NCI-H524 (cell line): Measurements from ENCODE around the gene MAST1.
"Not testable (repeated sequence)": the region's sequence is repeated elsewhere in the genome, so short reads cannot be mapped to it uniquely, and the experiment has no call there.

Source experiments
- DNase-seq, 2 experiments: peaks; one replicate each; lab custom pipeline; 2025; lab: John Stamatoyannopoulos, UW

The MAST1 gene

DNA sequence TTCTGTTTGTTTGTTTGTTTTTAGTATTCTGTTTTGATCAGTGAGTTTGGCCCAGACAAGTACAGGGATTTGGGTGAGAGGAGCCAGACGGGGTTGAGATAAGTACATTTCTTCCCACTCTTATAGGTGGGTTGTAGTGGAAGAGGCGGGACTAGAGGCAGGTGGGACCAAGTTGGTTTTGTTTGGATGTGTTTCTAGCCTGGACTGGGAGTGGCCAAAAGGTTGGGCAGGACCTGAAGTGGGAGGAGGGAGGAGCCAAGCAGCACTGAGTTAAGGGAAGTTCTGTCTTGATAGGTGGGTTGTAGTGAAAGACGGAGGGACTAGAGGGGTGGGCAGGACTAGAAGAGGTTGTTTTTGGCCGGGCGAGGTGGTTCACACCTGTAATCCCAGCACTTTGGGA lies 33.9 kb downstream of the MAST1 start:
- DNase-seq, result no peak

- no peak for DNase-seq
These were observed 34.9 kb downstream of the MAST1 start for GRCh38 chr19:12872941-12873890.

- DNase-seq, result no peak
These were observed 35.8 kb downstream of the MAST1 start for GRCh38 chr19:12873891-12874745.

- no peak for DNase-seq
These were observed 36.8 kb downstream of the MAST1 start for GRCh38 chr19:12875086-12875485.

GRCh38 chr19:12880551-12881171 lies 42.3 kb downstream of the MAST1 start:
- DNase-seq, result peak in 1 of 2 experiments; percentile 50

- peak; percentile 93 to 97 for DNase-seq
These were observed 43.0 kb downstream of the MAST1 start, which contains the start of gene DNASE2 for GRCh38 chr19:12881172-12881808. Gene DNASE2, minus strand, starts transcription at chr19:12881449. Its CDS starts 74 bp downstream, at chr19:12881375.

DNA sequence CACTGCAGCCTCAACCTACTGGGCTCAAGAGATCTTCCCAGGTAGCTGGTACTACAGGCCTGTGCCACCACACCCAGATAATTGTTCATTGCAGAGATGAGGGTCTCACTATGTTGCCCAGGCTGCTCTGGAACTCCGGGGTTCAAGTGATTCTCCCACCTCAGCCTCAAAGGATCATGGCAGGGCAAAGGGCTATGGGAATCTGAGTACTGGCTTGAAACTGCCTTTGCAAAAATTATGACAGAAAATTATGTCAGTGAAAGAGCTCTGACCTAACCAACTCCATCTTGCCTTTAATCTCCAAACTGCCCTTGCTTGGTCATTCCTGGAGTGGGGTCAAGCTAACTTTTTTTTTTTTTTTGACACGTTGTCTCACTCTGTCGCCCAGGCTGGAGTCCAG lies 44.3 kb downstream of the MAST1 start:
- DNase-seq, result no peak

DNA sequence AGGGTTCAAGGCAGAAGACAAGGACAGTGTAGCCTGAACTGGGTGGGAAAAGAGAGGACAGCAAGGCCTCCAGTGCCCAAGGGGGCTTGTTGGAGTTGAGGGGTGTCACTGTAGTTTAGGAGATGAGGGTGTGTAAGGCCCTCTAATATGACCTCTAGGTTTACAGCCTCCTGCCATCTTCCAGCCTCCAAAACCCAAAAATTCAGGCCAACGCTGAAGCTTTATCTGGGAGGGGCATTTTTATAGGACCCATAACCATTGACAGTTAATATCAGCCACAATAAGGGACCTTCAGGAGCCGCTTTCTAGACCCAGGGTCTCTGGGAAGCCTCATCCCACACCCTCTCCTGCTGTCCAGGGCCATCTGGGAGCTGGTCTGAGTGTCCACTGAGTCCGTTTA lies 45.9 kb downstream of the MAST1 start:
- no peak for DNase-seq

GRCh38 chr19:12884627-12884925 lies 46.3 kb downstream of the MAST1 start:
- DNase-seq, result no peak

DNA sequence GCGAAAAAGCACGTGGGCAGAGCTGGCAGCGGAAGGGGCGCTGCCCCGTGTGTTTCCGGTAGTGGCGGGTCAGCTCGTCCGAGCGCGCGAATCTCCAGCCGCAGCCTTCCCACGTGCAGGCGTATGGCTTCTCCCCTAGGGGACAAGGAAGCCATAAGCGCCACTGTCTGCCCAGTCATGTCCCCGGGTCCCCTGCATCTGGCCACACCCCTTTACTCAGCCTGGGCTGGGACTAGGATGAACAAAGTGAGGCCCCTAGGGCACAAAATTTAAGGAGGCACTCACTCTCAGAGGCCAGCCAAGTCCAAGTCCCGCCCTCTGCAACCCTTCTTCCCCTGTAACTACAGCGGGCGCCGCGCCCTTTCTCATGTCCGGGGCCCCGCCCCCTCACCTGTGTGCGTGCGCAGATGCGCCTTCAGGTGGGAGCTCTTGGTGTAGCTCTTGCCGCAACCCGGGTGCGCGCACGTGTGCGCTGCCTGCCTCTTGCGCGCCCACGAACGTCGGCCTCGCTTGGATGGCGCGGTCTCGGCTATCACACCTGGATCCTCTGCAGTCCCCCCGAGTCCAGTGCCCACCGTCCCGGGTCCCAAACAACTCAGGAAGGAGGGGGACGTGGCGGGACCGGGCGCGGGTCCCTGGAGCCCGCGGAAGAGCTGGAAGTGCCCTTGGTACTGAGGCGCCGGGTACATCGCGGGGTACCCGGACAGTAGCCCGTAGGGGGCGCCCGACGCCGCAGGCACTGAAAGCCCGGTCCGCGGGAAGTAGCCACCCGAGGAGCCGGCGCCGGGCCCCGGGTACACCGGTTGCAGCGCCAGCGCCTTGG lies 46.8 kb downstream of the MAST1 start:
- peak; percentile 69 to 80 for DNase-seq

- no peak for DNase-seq
These were observed 47.7 kb downstream of the MAST1 start for GRCh38 chr19:12885749-12886650.

GRCh38 chr19:12886651-12886968 lies 48.3 kb downstream of the MAST1 start:
- DNase-seq, result no peak

- DNase-seq, result no peak
These were observed 48.8 kb downstream of the MAST1 start, which contains the start of gene KLF1 for GRCh38 chr19:12886969-12887747. Gene KLF1, minus strand, starts transcription at chr19:12887201. Its CDS starts 61 bp downstream, at chr19:12887140.

DNA sequence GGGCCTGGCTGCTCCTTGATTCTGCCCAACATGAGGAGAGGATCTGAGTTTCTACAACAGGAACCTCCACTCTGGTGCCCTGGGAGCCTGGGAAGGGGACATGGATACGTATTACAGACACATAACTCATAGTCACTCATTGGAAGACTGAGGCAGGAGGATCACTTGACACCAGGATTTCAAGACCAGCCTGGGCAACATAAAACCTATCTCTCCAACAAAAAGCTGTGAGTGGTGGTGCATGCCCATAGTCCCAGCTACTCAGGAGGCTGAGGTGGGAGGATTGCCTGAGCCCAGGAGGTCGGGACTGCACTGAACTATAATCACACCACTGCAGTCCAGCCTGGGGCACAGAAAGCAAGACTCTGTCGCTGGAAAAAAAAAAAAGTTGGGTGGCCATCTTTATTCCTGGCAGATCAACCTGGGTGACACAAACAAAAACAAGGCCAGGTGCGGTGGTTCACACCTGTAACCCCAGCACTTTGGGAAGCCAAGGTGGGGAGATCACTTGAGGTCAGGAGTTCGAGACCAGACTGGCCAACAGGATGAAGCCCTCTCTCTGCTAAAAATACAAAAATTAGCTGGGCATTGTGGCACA lies 49.8 kb downstream of the MAST1 start:
- no peak for DNase-seq

DNA sequence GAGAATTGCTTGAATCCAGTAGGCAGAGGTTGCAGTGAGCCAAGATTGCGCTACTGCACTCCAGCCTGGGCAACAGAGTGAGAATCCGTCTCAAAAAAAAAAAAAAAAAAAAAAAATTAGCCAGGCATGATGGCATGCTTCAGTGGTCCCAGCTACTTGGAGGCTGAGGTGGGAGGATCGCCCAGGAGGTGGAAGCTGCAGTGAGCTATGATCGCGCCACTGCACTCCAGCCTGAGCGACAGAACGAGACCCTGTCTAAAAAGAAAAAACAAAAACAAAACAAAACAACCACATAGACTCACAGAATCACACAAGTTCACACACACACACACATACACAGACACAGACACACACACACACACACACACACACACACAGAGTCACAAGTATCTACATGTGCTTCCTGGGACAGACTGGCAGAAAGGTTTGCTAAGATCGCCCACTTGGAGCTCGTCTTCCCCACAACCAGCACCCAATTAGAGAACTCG lies 52.0 kb downstream of the MAST1 start:
- not testable (repeated sequence) for DNase-seq

DNA sequence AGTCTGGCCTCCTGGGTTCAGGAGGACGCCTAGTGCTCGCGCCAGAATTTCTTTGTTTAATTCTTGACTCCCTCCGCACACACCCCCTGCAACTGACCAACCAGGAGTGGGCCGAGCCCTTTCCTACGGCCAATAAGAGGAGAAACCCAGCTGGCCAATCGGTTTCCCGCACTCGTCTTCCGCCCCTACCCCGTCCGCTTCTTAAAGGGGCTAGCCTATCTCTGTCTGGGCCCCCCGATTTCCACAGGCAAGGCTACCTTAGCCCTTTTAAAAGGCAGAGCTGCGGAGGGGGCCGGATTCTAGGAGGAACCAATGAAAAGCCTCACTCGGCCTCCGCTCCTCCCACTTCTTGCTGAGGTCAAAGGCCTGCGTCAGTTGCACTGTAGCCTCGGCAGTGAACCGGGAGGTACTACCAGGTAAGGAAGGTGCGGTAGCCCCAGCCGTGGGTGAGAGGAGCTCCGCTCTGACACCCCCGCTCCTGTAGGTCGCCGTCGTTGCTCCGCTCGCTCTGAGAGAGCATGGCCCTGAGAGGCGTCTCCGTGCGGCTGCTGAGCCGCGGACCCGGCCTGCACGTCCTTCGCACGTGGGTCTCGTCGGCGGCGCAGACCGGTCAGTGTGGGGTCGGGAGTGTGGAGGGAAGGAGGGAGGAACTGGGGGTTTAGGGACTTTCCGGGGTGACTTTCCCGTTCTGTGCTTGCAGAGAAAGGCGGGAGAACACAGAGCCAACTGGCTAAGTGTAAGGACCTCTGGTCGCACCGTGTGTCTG lies 52.7 kb downstream of the MAST1 start, which contains the start of gene GCDH:
TSS of gene GCDH (plus strand) at position 374 of the 766 bp plus-strand sequence. CDS start at position 519, 145 bp downstream.
- DNase-seq, result peak; percentile 100

DNA sequence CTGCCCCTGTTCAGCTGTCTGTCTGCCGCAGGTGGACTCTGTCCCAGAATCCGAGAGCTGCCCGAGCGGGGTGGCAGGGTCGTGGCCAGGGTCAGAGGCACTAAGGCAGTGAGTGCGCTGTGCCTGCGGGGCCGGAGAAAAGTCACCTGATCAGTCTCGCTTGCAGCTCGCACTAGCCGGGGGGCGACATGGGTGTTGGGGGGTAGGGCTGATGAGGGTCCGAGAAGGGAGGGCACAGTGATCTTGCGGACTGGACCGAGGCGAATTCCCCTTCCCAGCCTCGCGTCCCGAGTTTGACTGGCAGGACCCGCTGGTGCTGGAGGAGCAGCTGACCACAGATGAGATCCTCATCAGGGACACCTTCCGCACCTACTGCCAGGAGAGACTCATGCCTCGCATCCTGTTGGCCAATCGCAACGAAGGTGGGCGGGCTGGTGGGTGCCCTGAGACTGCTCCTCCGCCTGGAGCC lies 53.3 kb downstream of the MAST1 start:
- DNase-seq, result no peak

DNA sequence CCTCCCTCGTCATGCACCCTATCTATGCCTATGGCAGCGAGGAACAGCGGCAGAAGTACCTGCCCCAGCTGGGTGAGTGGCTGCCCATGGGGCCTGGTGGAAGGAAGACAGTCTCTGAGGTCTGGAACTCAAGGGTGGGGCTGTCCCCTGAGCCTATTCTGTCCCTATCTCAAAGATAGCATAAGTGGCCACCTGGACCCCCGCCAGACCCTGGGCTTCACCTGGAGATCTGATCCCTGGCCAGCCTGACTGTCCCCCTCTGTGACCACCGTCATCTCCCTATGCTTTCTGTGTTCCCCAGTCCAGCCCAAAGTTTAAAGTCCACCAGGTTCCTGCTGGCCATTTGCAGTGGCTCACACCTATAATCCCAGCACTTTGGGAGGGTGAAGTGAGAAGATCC lies 55.3 kb downstream of the MAST1 start:
- no peak for DNase-seq
